KMS-11 (cell line): ENCODE data around the gene MLX.

Experiments
- H2AFZ ChIP-seq: fragments of 200-600 bp; sonication (generic); 2 replicates; pipeline ENCODE4 v1.6.1; 2016; ENCODE audit warnings: antibody characterized with exemption, mixed run types, low read depth
- H3K27ac ChIP-seq: fragments of 200-600 bp; sonication (generic); 2 replicates; pipeline ENCODE4 v1.6.1; 2016; ENCODE audit warnings: mild to moderate bottlenecking, mixed run types
- H3K27me3 ChIP-seq: fragments of 200-600 bp; sonication (generic); 2 replicates; pipeline ENCODE4 v1.6.1; 2017; ENCODE audit warnings: mild to moderate bottlenecking, low read depth, mixed run types, moderate library complexity; ENCODE audit not compliant: insufficient read depth
- H3K36me3 ChIP-seq: fragments of 200-600 bp; sonication (generic); 2 replicates; pipeline ENCODE4 v1.6.1; 2017; ENCODE audit warnings: mild to moderate bottlenecking, mixed run types; ENCODE audit not compliant: insufficient read depth
- H3K4me1 ChIP-seq: fragments of 200-600 bp; sonication (generic); 2 replicates; pipeline ENCODE4 v1.6.1; 2016; ENCODE audit warnings: mild to moderate bottlenecking, low read depth, mixed run types; ENCODE audit not compliant: poor library complexity, severe bottlenecking
- H3K4me2 ChIP-seq: fragments of 200-600 bp; sonication (generic); 2 replicates; pipeline ENCODE4 v1.7.0; 2016; ENCODE audit warnings: mild to moderate bottlenecking, mixed run types
- H3K4me3 ChIP-seq: fragments of 200-600 bp; sonication (generic); IDR thresholded peaks from 2 replicates; pipeline ENCODE4 v1.6.1; 2017; ENCODE audit warnings: low read depth, low read length, mixed read lengths; ENCODE audit not compliant: insufficient read depth
- H3K79me2 ChIP-seq: fragments of 200-600 bp; sonication (generic); 2 replicates; pipeline ENCODE4 v1.6.1; 2016; ENCODE audit warnings: low read depth, mixed run types; ENCODE audit not compliant: insufficient read depth
- H3K9ac ChIP-seq: fragments of 200-600 bp; sonication (generic); 2 replicates; pipeline ENCODE4 v1.6.1; 2016; ENCODE audit warnings: mild to moderate bottlenecking, mixed run types
- H4K20me1 ChIP-seq: fragments of 200-600 bp; sonication (generic); 2 replicates; pipeline ENCODE4 v1.6.1; 2016; ENCODE audit warnings: mild to moderate bottlenecking, mixed run types; ENCODE audit not compliant: insufficient read depth
- CTCF ChIP-seq: fragments of 200-600 bp; sonication (generic); conservative IDR thresholded peaks from 2 replicates; pipeline ENCODE4 v1.6.1; 2017; ENCODE audit warnings: low read depth, mild to moderate bottlenecking, antibody characterized with exemption, low read length, moderate library complexity, mixed read lengths

Gene MLX

GRCh38 chr17:42519546-42520491 is 47.1 kb upstream of the MLX start:
- TF ChIP-seq CTCF, result no peak
- H3K4me2 ChIP-seq, result no peak overlapping the region
- no peak overlapping the region for H3K4me3 ChIP-seq
- H3K4me1 ChIP-seq, result peaks cover 24% of the 10 kb centered on the region
- no peak overlapping the region for H2AFZ ChIP-seq
- H3K27me3 ChIP-seq, result no peaks in the 10 kb centered on the region
- H3K9ac ChIP-seq, result no peak overlapping the region
- H3K79me2 ChIP-seq, result no peaks in the 10 kb centered on the region
- no peaks in the 10 kb centered on the region for H3K36me3 ChIP-seq
- no peak overlapping the region for H3K27ac ChIP-seq
- no peaks in the 10 kb centered on the region for H4K20me1 ChIP-seq

DNA sequence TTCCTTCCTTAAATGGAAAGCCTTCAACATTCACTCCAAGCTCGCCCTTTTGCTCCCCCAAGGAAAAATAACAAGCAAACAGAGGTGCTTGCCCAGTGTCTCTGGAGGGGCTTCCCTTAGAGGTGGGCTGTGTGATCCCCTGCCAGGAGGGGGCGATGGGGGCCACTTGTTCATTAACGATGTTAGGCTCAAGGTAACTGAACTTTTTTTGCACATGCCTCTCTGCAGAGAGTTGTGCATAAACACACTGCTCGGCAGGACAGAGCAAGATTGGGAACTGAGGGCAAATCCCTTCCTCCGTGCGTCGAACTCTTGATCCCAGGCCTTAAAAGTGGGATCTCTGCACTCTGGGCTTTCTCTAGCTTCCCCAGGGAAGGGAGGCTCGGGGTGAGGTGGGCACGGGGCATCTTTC is 46.4 kb upstream of the MLX start:
- Histone ChIP-seq H3K27me3 (no peaks in the 10 kb centered on the region), H3K36me3 (no peaks in the 10 kb centered on the region), H3K27ac (no peak overlapping the region), H3K9ac (no peak overlapping the region), H2AFZ (no peak overlapping the region), H4K20me1 (no peaks in the 10 kb centered on the region), H3K4me2 (no peak overlapping the region), H3K4me3 (no peak overlapping the region), H3K79me2 (no peaks in the 10 kb centered on the region), H3K4me1 (peaks cover 24% of the 10 kb centered on the region)
- peak; percentile 48; the same call in 1 of the 2 replicates for TF ChIP-seq CTCF

- Histone ChIP-seq H3K27ac (no peak overlapping the region), H3K36me3 (no peaks in the 10 kb centered on the region), H3K79me2 (no peaks in the 10 kb centered on the region), H3K4me1 (peaks cover 24% of the 10 kb centered on the region), H4K20me1 (no peaks in the 10 kb centered on the region), H3K9ac (no peak overlapping the region), H3K4me2 (no peak overlapping the region), H3K27me3 (no peaks in the 10 kb centered on the region), H2AFZ (no peak overlapping the region), H3K4me3 (no peak overlapping the region)
- TF ChIP-seq CTCF, result no peak
Observed at GRCh38 chr17:42521036-42521435, 45.9 kb upstream of the MLX start.

DNA sequence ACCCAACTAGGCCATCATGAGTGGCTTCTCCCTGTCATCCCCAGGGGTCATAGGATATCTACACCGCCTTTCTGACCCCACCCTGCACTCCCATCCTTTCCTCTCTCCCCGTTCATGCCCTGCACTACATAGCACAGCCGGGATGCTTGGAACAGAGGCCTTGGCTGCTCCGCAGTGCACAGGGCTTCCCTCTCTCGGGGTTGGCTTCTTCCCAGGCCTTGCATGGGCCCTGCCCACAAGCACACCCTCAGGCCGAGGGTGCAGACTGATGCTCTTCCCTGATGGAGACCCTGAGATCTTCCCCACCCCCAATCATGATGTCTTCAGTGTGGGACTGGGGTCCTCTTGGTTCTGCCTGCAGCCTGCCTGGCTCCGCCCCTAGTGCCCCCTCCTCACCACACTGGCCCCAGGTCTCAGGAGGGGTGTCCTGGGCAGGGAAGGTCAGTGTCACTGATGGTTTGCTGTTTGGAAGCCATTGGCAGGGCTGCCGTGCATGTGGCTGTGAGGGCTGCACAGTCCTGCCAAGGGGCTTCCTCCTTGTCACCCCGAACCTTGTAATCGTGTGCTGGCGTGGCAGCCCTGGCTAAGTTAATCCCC is 45.1 kb upstream of the MLX start:
- Histone ChIP-seq H3K36me3 (no peaks in the 10 kb centered on the region), H3K27me3 (no peaks in the 10 kb centered on the region), H3K4me1 (peaks cover 24% of the 10 kb centered on the region), H4K20me1 (no peaks in the 10 kb centered on the region), H3K9ac (no peak overlapping the region), H3K79me2 (no peaks in the 10 kb centered on the region), H3K4me2 (no peak overlapping the region), H2AFZ (no peak overlapping the region), H3K4me3 (no peak overlapping the region), H3K27ac (no peak overlapping the region)
- TF ChIP-seq CTCF, result no peak
